ENCODE measurements around the gene TMCC3.

DNA sequence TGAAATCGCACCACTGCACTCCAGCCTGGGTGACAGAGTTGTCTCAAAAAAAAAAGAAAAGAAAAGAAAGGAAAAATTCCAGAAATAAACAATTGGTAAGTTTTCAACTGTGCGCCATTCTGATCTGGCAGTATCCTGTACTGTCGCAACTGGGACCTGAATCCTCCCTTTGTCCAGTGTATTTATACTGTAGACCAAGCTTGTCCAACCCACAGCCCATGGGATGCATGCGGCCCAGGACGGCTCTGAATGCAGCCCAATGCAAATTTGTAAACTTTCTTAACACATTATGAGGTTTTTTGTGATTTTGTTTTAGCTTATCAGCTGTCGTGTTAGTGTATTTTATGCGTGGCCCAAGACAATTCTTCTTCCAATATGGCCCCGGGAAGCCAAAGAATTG, 84.7 kb downstream of the TMCC3 start:
- no peak for TF ChIP-seq CTCF (CRISPR knock-in tag; IDR thresholded peaks at IDR 0.05)
- TF ChIP-seq REST (IDR thresholded peaks at IDR 0.05; ENCODE audit: borderline replicate concordance in 1 of 2, low read depth in 1 of 2, low read length in 2 of 2): no peak
- TF ChIP-seq SRSF1 (optimal IDR thresholded peaks at IDR 0.05; ENCODE audit: low read depth, low read length): no peak
- TF ChIP-seq POLR2AphosphoS2 (IDR thresholded peaks at IDR 0.05; ENCODE audit: low read depth, low read length): no peak
- no peak for TF ChIP-seq ZNF235 (CRISPR knock-in tag; IDR thresholded peaks at IDR 0.05; ENCODE audit: borderline replicate concordance)
- TF ChIP-seq NR2C2 (CRISPR knock-in tag; IDR thresholded peaks at IDR 0.05; ENCODE audit: borderline replicate concordance): no peak
- TF ChIP-seq, protein P1, sequence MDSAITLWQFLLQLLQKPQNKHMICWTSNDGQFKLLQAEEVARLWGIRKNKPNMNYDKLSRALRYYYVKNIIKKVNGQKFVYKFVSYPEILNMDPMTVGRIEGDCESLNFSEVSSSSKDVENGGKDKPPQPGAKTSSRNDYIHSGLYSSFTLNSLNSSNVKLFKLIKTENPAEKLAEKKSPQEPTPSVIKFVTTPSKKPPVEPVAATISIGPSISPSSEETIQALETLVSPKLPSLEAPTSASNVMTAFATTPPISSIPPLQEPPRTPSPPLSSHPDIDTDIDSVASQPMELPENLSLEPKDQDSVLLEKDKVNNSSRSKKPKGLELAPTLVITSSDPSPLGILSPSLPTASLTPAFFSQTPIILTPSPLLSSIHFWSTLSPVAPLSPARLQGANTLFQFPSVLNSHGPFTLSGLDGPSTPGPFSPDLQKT (CRISPR knock-in tag; IDR thresholded peaks at IDR 0.05; ENCODE audit: borderline replicate concordance): no peak
- no peak for TF ChIP-seq ZNF777 (CRISPR knock-in tag; IDR thresholded peaks at IDR 0.05)
- TF ChIP-seq MAX (IDR thresholded peaks at IDR 0.05): no peak
- TF ChIP-seq HNRNPK (IDR thresholded peaks at IDR 0.05; ENCODE audit: low read depth, low read length, poor library complexity, severe bottlenecking): no peak
